ENCODE results near the gene RPP21. TPM values are rescaled to one million over a fixed set of nuclear protein-coding genes. Genes with fewer than 3 reads are reported as not detected.

RPP21 gene
- total RNA-seq (2022; extraction: Qiagen RNA extraction; ENCODE audit: low read depth): 63.6 to 76.1 TPM (median 69.2 TPM) in 5 replicates

DNA sequence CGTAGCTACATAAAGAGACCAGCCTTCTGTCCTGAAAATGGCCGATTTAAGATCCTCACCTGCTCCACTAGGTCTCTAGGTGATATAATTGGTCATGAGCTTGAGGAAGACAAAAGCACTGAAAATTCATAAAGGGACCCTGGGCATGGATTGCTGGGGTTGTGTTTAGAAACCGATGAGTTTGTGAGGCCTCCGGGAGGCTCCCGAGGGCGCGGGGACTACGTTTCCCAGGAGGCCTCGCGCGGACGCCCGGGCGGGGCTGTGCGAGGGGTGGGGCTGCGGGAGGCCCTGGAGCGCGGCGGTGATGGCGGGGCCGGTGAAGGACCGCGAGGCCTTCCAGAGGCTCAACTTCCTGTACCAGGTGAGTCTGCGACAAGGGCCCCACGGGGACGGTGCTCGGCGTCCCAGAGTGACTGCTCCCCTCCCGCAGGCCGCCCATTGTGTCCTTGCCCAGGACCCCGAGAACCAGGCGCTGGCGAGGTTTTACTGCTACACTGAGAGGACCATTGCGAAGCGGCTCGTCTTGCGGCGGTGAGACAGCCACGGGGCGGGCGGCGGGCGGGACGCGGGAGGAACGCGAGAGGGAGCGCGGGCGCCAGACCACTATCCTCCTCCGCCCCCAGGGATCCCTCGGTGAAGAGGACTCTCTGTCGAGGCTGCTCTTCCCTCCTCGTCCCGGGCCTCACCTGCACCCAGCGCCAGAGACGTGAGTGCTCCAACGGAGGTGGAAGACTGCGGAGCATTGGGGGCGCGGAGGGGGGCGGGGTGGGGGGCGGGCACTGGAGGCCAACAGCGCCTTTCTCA lies at the start of gene RPP21:
Gene RPP21 (plus strand): TSS at position 289 of the 804 bp plus-strand sequence. CDS start 16 bp downstream, at position 305.

DNA sequence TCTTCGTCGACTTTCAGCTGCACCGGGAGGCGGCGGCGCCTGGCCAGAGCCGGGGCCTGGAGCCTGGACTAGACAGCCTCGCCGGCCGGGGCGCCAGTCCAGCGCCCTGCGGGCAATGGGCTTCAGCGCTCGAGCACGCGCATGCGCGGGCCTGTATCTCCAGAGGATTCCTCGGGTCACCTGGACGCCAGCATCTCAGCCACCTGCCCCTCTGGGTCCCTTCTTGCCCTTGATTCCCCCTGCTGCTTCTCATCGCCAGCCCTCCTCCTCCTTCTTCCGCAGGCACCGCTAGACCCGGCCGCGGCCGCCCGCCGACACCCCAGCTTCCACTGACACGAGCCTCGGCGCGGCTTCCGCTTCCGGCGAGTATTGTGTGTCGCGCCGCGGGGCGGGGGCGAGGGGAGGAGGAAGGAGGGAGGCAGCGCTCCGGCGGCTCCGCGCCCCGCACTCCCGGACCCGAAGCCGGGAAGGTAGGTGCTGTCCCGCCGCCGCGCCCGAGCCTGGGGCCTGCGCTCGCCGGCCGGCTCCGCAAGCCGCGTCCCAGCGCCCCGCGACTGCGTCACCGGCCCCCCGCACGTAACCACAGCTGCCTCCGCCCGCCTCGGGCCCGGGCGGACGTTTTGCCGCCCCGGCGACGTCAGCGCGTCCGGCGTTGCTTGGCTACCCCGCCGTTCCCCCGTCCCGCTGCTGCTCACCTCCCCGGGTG lies 18.3 kb upstream of the RPP21 start, which contains the start of gene TRIM39:
Gene TRIM39 (plus strand): TSS at position 402 of the 706 bp plus-strand sequence. CDS start 2,391 bp downstream, outside the sequence.

Other genes with a start within 250 kb of the RPP21 start
- gene TRIM31, start 232.1 kb upstream of the RPP21 start, total RNA-seq (2022; extraction: Qiagen RNA extraction; ENCODE audit: low read depth): 1.1 to 1.3 TPM (median 1.1 TPM) in 5 replicates
- not detected in 5 replicates for gene TRIM40, start 209.0 kb upstream of the RPP21 start, total RNA-seq (2022; extraction: Qiagen RNA extraction; ENCODE audit: low read depth)
- gene TRIM10, start 183.9 kb upstream of the RPP21 start, total RNA-seq (2022; extraction: Qiagen RNA extraction; ENCODE audit: low read depth): not detected in 5 replicates
- gene TRIM15, start 181.6 kb upstream of the RPP21 start, total RNA-seq (2022; extraction: Qiagen RNA extraction; ENCODE audit: low read depth): 0.09 TPM in 1 of 5 replicates, not detected in the others
- 23.7 to 28.7 TPM (median 27.6 TPM) in 5 replicates for gene TRIM26, start 131.8 kb upstream of the RPP21 start, total RNA-seq (2022; extraction: Qiagen RNA extraction; ENCODE audit: low read depth)
- gene TRIM39, start 18.2 kb upstream of the RPP21 start, total RNA-seq (2022; extraction: Qiagen RNA extraction; ENCODE audit: low read depth): 6.7 to 8.3 TPM (median 7.7 TPM) in 5 replicates
- 51.9 to 68.3 TPM (median 60.7 TPM) in 5 replicates for gene HLA-E, start 144.4 kb downstream of the RPP21 start, total RNA-seq (2022; extraction: Qiagen RNA extraction; ENCODE audit: low read depth)
- gene GNL1, start 211.3 kb downstream of the RPP21 start, total RNA-seq (2022; extraction: Qiagen RNA extraction; ENCODE audit: low read depth): 30.0 to 38.2 TPM (median 31.9 TPM) in 5 replicates
- gene PRR3, start 212.1 kb downstream of the RPP21 start, total RNA-seq (2022; extraction: Qiagen RNA extraction; ENCODE audit: low read depth): 13.3 to 18.1 TPM (median 15.4 TPM) in 5 replicates
- 49.4 to 64.4 TPM (median 55.7 TPM) in 5 replicates for gene ABCF1, start 226.3 kb downstream of the RPP21 start, total RNA-seq (2022; extraction: Qiagen RNA extraction; ENCODE audit: low read depth)

All from A549 treated with ZK216348 at 1 μM for 4 hours (cell line).